ENCODE results near the gene EPS8L2. TPM values are rescaled to one million over a fixed set of nuclear protein-coding genes. Genes with fewer than 3 reads are reported as not detected.

Gene EPS8L2
- total RNA-seq, 1 experiment from 2014 or later = 119 TPM

- H3K4me1 Mint-ChIP-seq (ENCODE audit: insufficient read depth, unreplicated experiment) = peaks cover 24% of the 10 kb centered on the region
- ChIA-PET POLR2A (interaction anchor here (0.5 to 5.4 kb wide), 8 partner anchors 22 to 135 kb away, joined by 3 to 57 read pairs (median 4); partner anchors contain the start of gene TALDO1), CTCF (interaction anchor here (0.6 to 1.9 kb wide), 4 partner anchors 21 to 56 kb away, joined by 3 to 5 read pairs (median 5); no protein-coding TSS in a partner anchor)
- no TSS peak for BruUV-seq (replicated peaks)
- peak overlapping the region; percentile 35 for H3K4me3 Mint-ChIP-seq (ENCODE audit: unreplicated experiment)
- no peaks in the 10 kb centered on the region for H3K9me3 Mint-ChIP-seq (ENCODE audit: unreplicated experiment)
- H3K27me3 Mint-ChIP-seq (ENCODE audit: insufficient read depth, unreplicated experiment) = no peaks in the 10 kb centered on the region
- peak overlapping the region; percentile 46 for H3K27ac Mint-ChIP-seq (ENCODE audit: low read depth, unreplicated experiment)
- intact Hi-C loops (cut with micrococcal nuclease) = no loop called here
- TF ChIP-seq CTCF (IDR thresholded peaks at IDR 0.05; ENCODE audit: unreplicated experiment) = no peak
- peak; percentile 74 for DNase-seq (ENCODE audit: unreplicated experiment)
- peaks cover 37% of the 10 kb centered on the region for H3K36me3 Mint-ChIP-seq (ENCODE audit: insufficient read depth, unreplicated experiment)
Observed at GRCh38 chr11:702462-703461, 3.3 kb upstream of the EPS8L2 start.

GRCh38 chr11:703506-703905, 2.5 kb upstream of the EPS8L2 start:
- Mint-ChIP-seq H3K27me3 (ENCODE audit: insufficient read depth, unreplicated experiment) (no peaks in the 10 kb centered on the region), H3K4me1 (ENCODE audit: insufficient read depth, unreplicated experiment) (peaks cover 16% of the 10 kb centered on the region), H3K4me3 (ENCODE audit: unreplicated experiment) (peak overlapping the region; percentile 35), H3K9me3 (ENCODE audit: unreplicated experiment) (no peaks in the 10 kb centered on the region), H3K36me3 (ENCODE audit: insufficient read depth, unreplicated experiment) (peaks cover 32% of the 10 kb centered on the region), H3K27ac (ENCODE audit: low read depth, unreplicated experiment) (peak overlapping the region; percentile 46)
- no TSS peak for BruUV-seq (replicated peaks)
- no peak for DNase-seq (ENCODE audit: unreplicated experiment)
- ChIA-PET POLR2A (interaction anchor here (0.5 to 5.4 kb wide), 7 partner anchors 25 to 297 kb away, joined by 3 to 57 read pairs (median 4); partner anchors contain the start of gene TALDO1), CTCF (interaction anchor here (0.6 to 1.5 kb wide), 2 partner anchors 25 to 55 kb away, joined by 3 to 5 read pairs; no protein-coding TSS in a partner anchor)
- no peak for TF ChIP-seq CTCF (IDR thresholded peaks at IDR 0.05; ENCODE audit: unreplicated experiment)
- intact Hi-C loops (cut with micrococcal nuclease) = no loop called here

DNA sequence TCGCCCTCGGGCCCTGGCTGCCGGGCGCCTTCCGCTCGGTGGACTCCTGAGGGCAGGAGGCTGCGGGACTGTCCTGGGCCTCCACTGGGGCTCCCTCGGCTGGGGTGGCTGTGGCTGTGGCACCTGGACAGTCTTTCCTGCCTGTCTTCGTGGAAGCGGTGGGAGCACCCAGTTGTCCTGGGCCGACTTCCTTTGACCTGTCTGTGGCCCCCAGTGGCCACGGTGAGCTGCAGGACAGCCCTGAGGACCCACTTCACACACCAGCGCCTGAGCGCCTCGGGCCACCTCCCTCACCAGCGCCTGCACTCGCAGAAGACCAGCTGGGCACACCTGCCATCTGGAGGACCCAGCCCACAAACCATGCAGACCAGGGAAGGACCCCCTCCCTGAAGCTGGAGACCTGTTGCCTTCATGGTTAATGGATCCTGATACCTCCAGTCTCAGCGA, 1.8 kb upstream of the EPS8L2 start:
- intact Hi-C loops (cut with micrococcal nuclease) = no loop called here
- H3K9me3 Mint-ChIP-seq (ENCODE audit: unreplicated experiment) = no peaks in the 10 kb centered on the region
- no peaks in the 10 kb centered on the region for H3K27me3 Mint-ChIP-seq (ENCODE audit: insufficient read depth, unreplicated experiment)
- H3K27ac Mint-ChIP-seq (ENCODE audit: low read depth, unreplicated experiment) = no peak overlapping the region
- peaks cover 32% of the 10 kb centered on the region for H3K36me3 Mint-ChIP-seq (ENCODE audit: insufficient read depth, unreplicated experiment)
- H3K4me1 Mint-ChIP-seq (ENCODE audit: insufficient read depth, unreplicated experiment) = peaks cover 16% of the 10 kb centered on the region
- no peak for TF ChIP-seq CTCF (IDR thresholded peaks at IDR 0.05; ENCODE audit: unreplicated experiment)
- no TSS peak for BruUV-seq (replicated peaks)
- DNase-seq (ENCODE audit: unreplicated experiment) = no peak
- POLR2A ChIA-PET = interaction anchor here (0.6 to 5.4 kb wide), 9 partner anchors 8 to 297 kb away, joined by 3 to 118 read pairs (median 4); partner anchors contain the start of genes DEAF1, TALDO1 and TMEM80
- no peak overlapping the region for H3K4me3 Mint-ChIP-seq (ENCODE audit: unreplicated experiment)
- CTCF ChIA-PET = interaction anchor here (1.5 to 1.7 kb wide), 2 partner anchors 9 to 24 kb away, joined by 3 to 5 read pairs; partner anchors contain the start of genes DEAF1 and TMEM80
